GM19438 (cell line): Measurements from ENCODE around the gene MGMT.
"Not testable (repeated sequence)": the region's sequence is repeated elsewhere in the genome, so short reads cannot be mapped to it uniquely, and the experiment has no call there.

Source experiments
- ATAC-seq: cut with Tn5 transposase; IDR thresholded peaks from one replicate; pipeline ENCODE4 v1.9.1; 2021; ENCODE audit warnings: low read depth; ENCODE audit not compliant: unreplicated experiment

Gene MGMT

GRCh38 chr10:129466703-129467358 is at the start of gene MGMT:
Gene MGMT, plus strand, starts transcription at chr10:129467241.
- ATAC-seq: peak; percentile 88

- ATAC-seq: no peak
Measured at GRCh38 chr10:129417870-129418269, 49.2 kb upstream of the MGMT start.

DNA sequence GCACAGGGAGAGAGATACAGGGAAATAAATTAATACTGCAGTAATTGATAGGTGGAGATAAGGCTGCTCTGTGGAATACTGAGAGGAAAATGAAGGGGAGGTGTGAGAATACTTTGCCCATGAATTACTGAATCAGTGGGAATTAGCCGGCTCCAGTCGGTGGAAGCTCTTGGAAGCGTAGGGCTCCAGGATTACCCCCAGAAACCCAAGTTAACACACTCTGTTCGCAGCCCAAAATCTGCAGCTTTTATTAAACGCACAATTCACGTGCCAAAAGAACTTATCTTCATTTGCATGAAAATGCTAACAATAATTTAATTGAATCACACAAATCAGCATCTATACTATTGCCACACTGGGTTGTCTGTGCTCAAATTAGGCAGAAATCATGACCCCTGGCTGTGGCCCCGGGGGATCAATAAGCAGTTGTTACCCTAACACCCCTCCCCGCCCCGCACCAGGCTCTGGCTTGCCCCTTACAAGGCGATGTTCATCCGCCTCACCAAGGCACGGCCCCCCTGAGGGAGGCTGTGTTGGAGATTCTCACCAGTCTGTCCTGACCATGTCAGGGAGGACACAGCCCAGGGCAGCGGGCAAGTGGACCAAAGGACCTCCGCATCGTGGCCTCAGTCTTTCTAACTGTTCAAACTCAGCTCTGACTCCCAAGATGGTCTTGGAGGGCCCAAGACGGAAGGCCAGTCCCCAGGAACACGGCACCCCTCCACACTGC is 48.4 kb upstream of the MGMT start:
- no peak for ATAC-seq

- ATAC-seq: no peak
Measured at GRCh38 chr10:129419397-129419796, 47.6 kb upstream of the MGMT start.

DNA sequence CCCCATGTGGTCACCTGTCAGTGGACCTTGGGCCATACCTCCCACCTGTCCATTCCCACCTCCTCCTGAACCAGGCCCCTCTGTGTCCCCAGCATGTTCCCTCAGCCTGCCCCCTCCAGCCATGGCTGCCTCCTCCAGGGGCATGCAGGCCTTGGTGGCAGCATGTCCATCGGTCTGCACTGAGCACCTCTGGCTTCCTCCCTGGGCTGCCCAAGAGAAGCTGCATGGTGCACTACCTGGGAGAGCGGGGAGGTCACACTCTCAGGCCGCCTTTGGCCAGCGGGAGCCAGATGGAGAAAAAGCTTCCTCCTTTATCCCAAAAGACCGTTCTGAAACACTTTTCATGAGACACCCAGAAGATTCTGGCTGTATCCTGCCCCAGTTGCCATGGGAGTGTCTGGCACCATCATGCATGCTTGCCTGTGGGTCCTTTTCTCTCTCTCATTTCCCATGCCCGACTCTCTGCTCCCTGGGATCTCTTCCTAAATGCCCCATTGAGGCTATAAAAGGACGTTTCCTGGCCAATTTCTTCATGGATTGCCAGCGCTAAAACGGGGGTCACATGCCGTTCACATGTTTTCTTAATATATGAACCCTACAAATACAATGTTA is 45.5 kb upstream of the MGMT start:
- no peak for ATAC-seq

DNA sequence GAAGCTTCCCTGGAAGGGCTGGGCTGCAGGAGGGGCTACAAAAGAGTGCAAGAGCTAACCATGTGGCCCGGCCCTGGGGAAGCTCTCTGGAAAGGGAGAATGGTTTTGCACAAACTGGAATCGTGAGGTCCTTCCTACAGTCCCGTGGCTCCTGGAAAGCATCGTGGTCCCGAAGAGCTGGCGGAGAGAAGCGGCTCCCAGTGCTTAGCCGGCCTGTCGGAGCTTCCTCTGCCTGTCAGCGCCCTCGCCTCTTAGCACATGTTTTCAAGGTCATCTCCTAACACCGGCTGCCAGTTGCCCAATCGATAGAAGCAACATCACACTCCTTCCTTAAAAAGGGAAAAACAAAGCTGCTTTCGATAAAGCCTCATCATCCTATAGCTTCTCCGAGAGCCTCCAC is 42.1 kb upstream of the MGMT start:
- no peak for ATAC-seq

GRCh38 chr10:129426606-129427005 is 40.4 kb upstream of the MGMT start:
- ATAC-seq: no peak

- ATAC-seq: no peak
Measured at GRCh38 chr10:129433266-129433665, 33.8 kb upstream of the MGMT start.

GRCh38 chr10:129435724-129436123 is 31.3 kb upstream of the MGMT start:
- ATAC-seq: not testable (repeated sequence)

- ATAC-seq: no peak
Measured at GRCh38 chr10:129438024-129438423, 29.0 kb upstream of the MGMT start.

DNA sequence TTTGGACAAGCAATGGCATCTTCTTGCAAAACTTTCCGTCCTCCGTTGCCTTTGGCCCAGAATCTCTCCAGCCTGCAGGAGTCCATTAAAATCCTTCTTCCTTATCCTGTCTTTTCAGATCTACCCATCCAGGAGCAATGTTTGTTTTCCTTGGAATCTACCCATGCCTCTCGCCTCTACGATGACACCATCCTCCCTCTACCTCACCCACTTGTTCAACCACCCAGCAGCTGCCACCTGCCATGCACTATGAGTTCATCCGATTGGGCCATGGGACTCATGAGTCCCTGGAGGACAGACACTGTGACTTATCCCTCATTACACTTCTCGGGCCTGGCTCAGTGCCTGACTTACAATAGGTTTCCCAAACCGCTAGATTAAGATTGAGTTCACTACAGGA is 26.8 kb upstream of the MGMT start:
- ATAC-seq: no peak

- no peak for ATAC-seq
Measured at GRCh38 chr10:129440722-129441316, 26.2 kb upstream of the MGMT start.

DNA sequence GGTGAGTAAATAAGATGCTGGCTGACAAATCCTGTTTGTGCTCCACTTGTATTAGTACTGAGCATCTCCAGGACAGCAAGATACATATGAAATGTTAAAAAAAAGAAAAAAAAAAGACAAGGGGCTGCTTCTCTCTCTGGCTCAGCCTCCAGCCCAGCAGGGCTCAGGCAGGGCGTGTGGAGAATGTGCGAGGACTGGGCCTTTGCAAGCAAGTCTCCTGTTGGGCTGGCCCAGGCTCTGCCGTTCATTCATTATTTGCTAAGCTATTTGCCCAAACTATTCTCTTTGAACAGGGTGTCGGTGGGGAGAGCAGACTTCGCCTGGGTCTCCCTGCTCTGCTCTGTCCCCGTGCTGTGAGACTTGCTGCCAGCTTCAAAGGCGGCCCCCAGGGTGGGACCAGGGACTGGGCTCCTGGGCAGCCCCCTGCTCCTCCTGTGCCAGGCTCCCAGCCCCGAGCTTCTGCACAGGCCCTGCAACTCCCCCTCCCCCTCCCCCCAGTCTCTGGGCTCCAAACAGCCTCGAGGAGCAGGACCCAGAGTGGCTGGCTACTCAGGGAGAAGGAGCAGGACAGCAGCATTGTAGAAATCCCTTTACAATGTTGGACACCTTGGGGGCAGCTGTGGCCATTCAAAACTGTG is 25.6 kb upstream of the MGMT start:
- ATAC-seq: no peak

DNA sequence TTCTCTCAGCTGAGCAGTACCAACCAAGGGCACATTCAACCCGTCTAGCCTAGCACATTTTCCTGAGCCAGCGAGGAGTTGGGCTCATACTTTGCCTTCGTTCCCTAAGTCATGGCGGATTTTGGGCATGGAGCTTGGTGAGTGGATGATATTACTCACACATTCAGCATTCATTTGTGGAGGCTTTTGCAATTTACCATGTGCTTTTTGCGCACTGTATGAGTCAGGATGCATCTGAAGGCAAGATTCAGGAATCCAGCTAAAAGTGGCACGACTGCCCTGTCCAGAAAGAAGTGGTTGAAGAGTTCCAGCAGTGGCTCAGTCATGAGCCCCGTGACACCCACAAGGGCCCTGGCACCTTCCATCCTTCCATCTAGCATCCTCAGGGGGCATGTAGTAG is 24.2 kb upstream of the MGMT start:
- ATAC-seq: no peak

DNA sequence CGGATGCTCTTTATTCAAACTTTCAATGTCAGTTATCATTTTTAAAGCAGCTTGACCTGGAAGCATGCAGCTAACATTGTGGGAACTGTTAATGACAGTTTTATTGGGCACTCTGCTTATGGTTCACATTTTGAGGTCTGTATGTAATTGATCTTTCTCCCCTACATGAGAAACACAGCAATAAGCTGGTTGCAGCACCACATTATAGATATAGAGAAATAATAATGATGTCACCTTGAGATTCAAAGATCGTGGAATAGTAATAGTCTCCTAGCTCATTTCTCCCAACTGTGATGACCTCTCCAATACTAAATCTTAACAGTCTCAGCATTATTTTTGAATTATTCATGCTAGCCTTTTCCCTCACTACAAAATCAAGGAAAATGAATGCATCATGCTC is 22.7 kb upstream of the MGMT start:
- ATAC-seq: no peak

DNA sequence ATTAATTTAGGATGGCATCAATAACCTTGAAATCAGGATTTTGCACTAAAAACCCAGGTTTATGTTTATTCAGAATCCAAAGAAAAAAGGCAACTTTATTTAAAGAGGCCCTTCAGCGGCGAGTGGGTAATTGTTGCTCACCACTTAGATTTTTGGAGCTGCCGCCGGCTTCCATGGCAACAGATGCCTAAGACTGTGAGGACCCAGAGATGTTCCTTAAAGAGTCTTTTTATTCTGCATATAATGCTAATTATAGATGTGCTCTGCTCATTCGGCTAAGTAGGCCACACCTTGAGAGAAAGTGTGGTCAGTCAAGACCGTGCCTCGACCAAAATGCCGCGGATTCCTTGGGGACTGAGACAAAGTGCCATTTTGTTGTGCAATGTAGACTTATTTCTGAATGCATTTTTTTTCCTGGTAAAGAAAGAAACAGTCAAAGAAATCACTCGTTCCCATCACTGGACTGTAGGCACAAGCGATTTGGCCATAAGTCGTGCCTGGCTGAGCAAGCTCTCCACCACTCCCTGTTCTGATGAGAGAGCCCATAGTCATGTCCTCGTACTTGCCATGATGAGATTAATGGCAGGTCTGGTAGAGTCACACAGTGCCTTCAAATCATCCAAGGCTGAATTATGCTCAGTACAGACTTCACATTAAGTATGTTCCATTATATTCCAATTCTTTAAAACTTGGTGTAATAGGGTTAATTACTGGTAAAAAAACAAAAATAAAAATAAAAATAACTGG is 21.4 kb upstream of the MGMT start:
- ATAC-seq: no peak

GRCh38 chr10:129446183-129446581 is 20.9 kb upstream of the MGMT start:
- ATAC-seq: no peak

GRCh38 chr10:129447486-129447885 is 19.6 kb upstream of the MGMT start:
- no peak for ATAC-seq

DNA sequence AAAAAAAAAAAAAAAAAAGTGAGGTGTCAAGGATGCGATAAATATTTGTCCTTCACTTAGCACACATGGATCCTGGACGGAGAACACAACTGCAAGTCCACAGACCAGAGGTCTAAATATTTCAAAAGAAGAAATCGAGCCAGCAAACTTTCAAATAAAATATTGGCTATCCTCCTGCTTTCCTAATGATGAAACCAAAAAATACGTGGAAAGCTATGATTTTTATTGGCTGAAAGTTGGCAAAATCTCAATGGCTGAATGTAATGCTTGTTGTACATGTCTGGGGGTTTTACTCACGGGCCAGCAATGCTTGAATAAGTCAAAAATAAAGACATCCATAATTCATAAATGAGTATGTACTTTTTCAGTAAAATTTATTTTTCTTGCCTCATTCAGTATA is 19.0 kb upstream of the MGMT start:
- no peak for ATAC-seq

- no peak for ATAC-seq
Measured at GRCh38 chr10:129448539-129448938, 18.5 kb upstream of the MGMT start.
